ENCODE measurements around the gene CCDC171.
"Not testable (repeated sequence)": the region's sequence is repeated elsewhere in the genome, so short reads cannot be mapped to it uniquely, and the experiment has no call there.

CCDC171 gene

DNA sequence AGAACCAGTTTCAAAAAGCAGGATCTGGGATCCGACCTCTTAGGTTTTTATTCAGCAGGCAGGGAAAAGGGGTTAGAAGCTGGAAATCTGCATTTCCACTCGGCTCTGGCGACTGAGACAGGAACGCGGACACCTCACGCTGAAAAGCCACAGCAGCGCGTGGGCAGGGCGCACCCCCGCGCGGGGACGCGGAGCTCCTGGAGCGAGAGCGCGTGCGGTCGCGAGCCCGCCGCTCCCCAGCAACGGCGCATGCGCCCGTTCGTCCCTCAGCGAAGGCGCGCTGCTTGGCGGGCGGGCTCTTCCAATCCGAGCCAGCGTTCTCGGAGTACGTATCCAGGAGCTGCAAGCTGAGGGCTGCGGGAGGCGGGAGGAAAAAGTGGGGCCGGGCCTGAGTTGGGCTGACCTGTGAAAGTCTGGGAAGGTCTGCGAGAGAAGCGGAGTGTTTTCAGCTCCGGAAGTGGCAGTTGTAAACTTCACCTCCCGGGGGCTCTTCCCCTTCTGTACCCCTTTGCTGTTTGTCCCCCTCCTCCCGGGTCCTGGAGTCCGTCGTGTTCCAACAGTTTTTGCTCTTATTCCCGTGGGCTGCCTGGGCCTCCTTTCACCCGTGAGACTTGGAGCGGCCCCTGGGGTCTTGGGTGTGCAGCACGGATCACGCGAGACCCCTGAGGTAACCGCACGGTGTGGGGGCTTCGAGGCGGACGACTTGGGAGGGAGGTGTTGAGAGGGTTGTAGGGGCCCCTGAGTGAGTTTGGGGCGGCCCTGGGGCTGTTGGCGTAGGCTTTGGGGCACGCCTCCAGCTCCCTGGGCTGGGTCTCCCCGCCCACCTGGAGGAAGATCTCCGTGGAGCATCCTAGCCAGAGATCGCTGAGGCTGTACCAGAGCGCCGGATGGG lies at the start of gene CCDC171:
TSS of gene CCDC171 (plus strand) at position 408 of the 892 bp plus-strand sequence. CDS start 11,046 bp downstream, outside the sequence.
- peak; percentile 59 to 73 (median 72) for DNase-seq (ENCODE audit: low read depth in 3 of 3, low spot score in 1 of 3)

DNA sequence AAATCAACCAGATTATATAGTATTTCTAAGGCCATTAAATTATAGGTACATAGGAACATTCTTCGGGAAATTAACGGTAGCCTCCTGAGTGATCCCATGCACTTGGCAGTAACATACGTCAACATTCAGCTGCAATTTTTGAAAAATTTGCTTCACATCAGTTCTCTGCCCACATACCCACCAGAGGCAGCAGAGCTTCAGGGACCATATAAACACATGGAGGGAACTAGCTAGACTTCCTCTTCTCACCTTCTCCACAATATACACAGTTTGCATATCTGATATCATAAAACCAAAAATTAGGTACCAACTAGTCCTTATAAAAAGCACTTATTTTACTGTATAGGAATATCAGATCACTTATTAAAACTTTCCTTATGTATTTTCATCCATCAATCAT lies 46.9 kb upstream of the CCDC171 start:
- DNase-seq (ENCODE audit: low read depth in 3 of 3, low spot score in 1 of 3): no peak

DNA sequence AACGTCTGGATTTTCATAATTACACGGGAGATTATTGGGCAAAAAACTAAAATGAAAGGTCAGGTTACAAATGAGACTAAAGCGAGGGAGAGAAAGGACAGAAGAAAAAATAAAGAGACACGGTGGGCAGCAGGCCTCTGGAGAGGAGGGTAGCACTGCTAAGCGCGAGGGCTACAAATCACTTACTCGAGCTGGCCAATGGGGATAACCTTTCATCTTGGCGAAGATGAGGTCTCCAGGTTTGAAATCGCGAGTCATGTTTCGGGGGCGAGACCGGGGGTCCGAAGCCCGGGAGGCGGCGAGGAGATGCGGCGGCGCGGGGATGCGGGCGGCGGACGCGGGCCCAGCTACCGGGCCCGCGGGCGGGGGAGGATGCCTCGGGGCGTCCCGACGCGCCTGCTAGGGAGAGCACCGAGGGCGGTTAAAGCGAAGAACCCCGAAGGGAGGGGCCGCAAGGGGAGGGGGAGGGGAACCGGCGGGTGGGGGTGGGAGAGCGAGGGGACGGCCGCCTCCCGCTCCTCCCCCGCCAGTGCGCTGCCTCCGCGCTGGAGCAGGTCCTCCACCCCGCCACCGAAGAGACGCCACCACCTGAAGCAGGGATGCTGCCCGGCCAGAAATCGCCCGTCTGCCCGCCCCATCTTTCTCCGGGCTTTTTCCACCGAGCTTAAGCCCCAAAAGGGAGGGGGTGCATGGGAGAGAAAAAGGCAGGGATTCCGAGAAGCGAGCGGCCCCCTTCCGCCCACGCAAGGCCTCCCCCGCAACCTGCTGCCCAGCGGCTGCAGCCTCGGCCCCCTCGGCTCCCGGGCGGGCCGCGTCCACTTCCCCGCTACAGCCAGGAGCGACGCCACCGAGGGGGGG lies 42.7 kb upstream of the CCDC171 start:
- DNase-seq (ENCODE audit: low read depth in 3 of 3, low spot score in 1 of 3): peak; percentile 13 to 49 (median 17)

DNA sequence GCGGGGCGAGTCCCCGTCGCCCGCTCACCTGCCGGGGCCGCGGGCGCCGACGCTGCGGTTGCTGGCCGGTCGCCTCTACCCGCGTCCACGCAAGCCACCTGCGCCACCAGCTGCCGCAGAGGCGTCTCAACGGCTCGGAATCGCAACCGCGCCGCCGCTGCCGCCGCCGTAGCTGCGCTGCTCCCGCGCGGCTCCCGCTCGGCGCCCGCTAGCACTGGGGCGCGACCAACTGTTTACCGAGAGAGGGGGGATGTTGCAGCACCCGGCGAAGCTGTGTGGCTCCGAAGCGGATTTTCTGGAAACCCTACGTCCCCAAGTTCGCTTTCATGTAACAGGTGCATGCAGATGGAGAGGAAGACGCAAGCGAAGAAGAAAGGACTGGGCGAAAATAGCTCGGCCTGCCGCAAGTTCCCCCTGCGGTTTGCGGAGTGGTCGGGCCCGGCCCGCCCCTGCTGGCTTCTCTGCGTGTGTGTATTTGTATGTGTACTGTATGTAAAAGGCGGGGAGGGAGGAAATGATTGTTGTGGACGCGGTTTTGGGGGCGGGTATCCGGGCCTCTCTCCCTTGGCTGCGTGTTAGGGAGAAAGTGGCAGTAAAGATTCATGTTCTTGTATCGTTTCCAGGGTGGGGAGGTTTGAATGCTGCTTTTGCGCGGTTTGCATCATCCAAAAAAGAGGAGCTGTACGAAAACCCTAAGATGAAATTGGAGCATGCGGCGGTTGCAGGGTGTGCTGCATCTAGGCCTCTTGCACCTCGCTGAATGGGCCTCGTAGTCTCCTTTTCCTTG lies 41.9 kb upstream of the CCDC171 start, which contains the start of gene PSIP1:
TSS of gene PSIP1 (minus strand) at position 182 of the 787 bp plus-strand sequence. CDS start 782 bp downstream, outside the sequence.
- DNase-seq (ENCODE audit: low read depth in 3 of 3, low spot score in 1 of 3): peak; percentile 60 to 72 (median 69)

DNA sequence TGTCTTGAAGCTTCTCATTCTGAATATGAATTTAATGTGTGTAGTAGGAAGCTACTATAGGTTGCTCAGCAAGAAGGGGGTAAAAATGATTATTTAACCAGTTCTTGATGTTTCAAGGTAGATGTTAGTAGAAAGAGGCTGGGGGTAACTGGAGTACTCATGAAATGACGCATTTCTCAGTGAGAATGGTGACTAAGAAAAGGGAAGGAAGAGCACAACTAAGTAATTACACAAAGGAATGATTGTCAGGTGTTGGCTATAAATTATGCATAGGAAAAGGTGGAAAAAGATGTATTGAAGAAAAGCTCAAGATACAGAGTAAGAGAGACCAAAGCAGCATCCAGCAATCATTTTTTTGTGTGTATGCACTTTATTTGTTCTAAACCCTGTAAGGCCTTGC lies 40.6 kb upstream of the CCDC171 start:
- DNase-seq (ENCODE audit: low read depth in 3 of 3, low spot score in 1 of 3): no peak

DNA sequence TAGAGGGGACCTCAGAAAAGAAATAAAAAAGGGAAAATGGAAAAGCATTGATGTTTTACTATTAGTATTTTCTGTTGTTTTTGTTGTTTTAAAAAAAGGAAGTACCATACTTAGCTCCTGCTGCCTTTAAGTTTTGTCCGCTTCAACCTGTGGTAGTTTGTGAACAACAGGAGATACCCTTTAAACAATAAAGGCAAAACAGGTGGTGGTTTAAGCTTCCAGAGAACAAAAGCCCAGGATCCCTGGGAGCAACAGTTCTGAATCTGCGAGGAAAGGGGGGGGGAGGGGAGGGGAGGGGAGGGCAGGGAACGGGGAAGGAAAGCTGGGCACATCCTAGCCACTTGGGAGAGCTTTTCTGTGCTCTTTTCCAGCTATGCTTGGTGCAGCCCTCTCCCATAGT lies 40.0 kb upstream of the CCDC171 start:
- no peak for DNase-seq (ENCODE audit: low read depth in 3 of 3, low spot score in 1 of 3)

DNA sequence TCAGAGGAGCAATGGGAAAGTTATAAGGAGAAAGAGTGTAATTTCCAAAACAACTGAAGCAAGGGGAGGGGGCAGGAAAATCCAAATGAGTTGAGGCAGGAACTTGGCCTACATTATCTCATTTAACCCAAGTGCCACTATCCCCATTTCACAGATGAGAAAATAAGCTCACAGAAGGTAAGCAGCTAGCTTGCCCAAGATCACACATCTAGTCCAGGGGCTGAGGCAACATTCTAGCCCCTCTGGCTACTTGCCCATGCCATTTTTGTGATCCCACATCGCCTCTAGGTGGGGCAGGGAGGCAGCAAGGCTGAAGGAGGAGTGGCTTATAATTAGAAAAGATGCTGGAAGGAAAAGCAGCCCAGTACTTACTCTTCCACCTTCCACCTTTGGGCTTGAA lies 39.5 kb upstream of the CCDC171 start:
- no peak for DNase-seq (ENCODE audit: low read depth in 3 of 3, low spot score in 1 of 3)

DNA sequence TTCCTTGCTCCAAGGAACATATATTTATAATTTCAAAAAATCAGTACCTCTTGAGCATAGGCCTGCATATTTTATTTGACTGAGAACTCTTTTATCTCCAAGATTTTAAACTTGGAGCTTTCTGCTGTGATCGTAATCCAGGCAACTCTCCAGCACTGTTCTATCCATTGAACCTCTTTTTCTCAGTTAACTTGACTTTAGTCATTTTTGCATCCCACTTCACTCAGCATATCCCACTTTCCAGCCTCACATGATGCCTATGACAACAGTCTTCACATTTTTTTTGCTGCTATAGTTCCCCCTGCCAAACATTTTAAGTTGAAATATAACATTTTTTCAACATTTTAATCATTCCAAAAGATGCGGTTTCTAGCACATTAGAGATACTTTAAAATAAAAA lies 33.0 kb upstream of the CCDC171 start:
- DNase-seq (ENCODE audit: low read depth in 3 of 3, low spot score in 1 of 3): no peak

DNA sequence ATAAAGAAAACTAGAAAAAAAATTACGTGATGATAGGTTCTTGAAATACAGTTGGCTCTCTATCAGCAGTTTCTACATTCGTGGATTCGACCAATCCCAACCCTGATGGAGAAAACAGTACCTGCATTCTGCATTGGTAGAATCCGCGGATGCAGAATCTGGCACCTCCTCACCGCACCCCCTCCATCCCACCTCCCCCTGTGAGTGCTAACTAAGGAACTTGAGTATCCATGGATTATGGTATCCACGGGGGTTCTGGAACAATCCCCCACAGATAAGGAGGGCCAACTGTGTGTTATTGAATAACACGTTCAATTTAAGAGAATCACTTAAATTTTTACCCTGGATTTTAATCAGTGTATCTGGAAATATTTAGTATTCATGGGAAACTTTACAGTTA lies 31.6 kb upstream of the CCDC171 start:
- no peak for DNase-seq (ENCODE audit: low read depth in 3 of 3, low spot score in 1 of 3)

DNA sequence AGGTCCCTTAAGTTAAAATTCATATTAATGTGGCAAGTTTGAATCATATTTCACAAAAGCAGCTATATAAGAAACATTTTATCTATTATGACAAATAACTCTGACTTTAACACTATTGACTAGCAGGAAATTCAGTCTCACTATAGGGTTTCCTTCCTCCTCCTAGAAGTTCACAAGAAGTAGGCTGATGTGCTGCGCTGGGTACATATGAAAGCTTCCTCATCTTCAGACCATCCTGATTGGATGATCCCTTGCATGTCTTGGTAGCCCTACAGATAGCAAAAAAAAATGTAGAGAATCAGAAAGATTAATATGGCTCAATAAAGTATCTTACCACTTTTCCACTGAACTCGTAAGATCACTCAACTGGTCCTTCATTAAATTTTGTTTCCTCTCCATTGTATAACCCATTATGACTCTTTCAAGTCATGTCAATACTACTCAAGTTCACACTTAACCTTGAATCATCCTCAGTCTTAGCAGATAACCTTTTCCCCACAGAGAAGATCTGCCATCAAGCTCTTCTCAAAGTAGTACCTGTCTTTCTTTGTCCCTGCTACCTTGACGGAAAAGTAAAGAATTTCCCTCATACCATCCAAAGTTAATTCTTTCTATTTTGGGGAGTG lies 30.6 kb upstream of the CCDC171 start:
- no peak for DNase-seq (ENCODE audit: low read depth in 3 of 3, low spot score in 1 of 3)

DNA sequence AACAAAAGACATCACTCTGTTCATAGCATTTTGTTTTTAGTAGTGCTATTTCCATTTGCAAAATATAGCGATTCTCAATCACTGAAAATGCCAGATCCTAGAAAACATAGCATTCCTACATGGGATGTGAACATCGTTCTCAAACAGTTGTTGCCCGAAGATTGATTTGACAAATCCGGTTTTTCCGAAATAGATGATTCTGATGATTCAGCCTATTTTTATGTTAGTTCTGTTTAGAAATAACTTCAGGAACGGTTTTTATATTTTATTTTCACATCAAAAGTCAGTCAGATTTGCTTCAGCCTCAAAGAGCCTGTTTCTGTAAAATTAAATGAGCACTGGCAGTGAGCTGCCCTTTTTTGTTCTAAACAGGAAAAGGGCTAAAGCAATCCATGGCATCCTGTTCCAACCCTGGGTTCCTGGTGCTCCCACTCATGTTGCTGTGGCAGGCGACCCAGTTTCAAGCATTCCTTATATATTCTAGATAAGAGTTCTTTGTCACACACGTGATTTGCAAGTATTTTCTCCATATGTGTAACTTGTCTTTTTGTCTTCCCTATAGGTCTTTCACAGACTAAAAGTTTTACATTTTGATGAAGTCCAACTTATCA lies 27.9 kb upstream of the CCDC171 start:
- DNase-seq (ENCODE audit: low read depth in 3 of 3, low spot score in 1 of 3): no peak

DNA sequence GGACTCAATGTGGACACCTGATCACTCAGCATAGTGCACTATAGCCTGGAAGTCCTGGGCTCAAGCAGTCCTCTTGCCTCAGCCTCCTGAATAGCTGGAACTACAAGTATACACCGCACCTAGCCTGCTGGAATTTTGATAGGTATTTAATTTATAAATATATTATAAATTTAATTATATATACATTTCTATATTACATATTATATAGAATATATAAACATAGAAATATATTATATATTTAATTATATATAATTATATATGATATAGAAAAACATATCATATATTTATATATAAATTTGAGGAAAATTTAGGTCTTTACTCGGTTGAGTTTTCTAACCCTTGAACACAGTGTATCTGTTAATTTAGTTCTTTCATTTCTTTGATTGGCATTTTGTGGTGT lies 26.9 kb upstream of the CCDC171 start:
- DNase-seq (ENCODE audit: low read depth in 3 of 3, low spot score in 1 of 3): no peak

DNA sequence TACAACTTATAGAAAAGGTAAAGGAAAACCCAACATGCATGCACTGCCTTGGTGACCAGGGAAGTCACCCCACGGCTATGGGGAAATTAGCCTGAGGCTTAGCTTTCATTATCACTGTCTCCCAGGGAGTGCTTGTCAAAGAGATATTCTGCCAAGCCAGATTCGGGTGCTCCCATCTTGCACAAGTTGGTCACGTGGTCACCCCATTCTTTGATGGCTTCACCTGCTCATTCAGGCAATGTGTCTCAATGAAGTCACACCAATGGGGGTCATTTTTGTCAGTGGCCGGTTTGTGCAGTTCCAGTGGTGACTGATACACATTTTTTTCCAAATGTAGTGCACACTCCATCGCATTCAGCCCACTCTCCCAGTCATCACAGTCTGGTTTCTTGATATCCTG lies 25.8 kb upstream of the CCDC171 start:
- not testable (repeated sequence) for DNase-seq (ENCODE audit: low read depth in 3 of 3, low spot score in 1 of 3)

DNA sequence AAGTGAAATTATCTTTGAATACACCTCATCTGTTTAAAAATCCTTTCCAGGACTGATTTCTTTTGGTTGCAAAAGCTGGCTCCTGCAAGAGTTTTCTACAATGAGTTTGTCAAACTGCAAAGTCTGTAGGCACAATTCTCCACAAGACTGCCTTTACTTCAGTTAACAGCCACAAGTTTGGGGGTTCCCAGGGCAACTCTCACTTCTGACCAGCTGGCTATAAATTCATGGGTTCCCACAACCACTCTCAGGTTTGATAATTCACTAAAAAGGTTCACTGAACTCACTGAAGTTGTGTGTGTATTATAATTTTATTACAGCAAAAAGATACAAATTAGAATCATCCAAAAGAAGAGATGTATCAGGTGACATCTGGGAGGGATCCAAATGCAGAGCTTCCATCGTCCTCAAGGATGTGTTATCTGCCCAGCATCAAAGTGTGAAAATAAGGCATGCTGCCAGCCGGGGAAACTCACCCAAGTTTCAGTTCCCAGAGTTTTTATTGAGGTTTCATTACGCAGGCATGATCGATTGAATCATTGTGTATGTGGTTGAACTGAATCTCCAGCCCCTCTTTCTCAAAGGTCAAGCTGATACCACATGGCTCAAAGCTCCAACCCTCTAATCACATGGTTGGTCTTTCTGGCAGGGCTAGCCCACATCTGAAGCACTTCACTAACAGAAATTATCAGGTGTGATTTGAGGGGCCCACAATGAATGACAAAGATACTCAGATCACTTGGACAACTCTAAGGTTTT lies 23.1 kb upstream of the CCDC171 start:
- no peak for DNase-seq (ENCODE audit: low read depth in 3 of 3, low spot score in 1 of 3)

DNA sequence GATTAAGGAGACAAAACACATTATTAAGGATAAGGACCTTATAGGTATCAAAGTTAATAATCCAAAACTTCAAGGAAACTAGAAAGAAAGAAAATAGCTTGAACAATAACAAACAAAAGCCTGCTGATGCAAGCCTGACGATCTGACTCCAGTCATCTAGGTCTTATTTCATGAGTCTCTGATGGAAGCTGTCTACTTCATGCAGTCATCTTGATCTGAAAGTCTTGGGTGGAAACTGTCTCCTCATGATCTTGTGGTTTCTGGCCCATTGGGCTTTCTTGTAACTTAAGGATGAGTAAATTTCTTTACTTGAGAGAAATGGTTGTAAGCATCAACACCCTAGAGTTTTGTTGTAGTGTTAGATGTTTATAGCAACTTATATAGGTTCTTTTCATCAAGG lies 21.5 kb upstream of the CCDC171 start:
- no peak for DNase-seq (ENCODE audit: low read depth in 3 of 3, low spot score in 1 of 3)

DNA sequence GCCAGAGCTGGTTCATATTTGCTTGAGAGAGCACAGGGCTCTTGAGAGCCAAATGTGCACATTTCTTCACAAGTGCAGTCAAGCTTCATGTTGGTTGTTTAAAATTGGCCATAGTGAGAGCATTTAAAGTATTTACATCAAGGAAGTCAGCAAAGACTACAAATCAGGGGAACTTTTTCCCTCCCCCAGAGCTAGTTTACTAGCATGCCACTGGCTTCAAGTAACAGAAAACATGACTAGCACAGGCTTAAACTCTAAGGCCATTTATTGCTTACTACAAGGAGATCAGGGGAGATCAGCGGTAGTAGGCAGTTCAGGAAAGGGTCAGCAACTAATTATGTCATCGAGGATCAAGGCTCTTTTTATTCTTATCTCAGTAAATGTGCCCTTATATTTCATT lies 11.0 kb upstream of the CCDC171 start:
- no peak for DNase-seq (ENCODE audit: low read depth in 3 of 3, low spot score in 1 of 3)

DNA sequence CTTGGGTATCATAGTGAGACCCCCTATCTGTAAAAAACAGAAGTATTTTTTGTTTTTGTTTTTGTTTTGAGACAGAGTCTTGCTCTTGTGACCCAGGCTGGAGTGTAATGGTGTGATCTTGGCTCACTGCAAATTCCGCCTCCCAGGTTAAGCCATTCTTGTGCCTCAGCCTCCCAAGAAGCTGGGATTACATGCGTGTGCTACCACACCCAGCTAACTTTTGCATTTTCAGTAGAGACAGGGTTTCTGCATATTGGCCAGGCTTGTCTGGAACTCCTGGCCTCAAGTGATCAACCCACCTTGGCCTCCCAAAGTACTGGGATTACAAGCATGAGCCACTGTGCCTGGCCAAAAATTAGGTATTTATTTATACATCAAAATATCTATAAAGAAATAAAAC lies 10.2 kb upstream of the CCDC171 start:
- no peak for DNase-seq (ENCODE audit: low read depth in 3 of 3, low spot score in 1 of 3)

DNA sequence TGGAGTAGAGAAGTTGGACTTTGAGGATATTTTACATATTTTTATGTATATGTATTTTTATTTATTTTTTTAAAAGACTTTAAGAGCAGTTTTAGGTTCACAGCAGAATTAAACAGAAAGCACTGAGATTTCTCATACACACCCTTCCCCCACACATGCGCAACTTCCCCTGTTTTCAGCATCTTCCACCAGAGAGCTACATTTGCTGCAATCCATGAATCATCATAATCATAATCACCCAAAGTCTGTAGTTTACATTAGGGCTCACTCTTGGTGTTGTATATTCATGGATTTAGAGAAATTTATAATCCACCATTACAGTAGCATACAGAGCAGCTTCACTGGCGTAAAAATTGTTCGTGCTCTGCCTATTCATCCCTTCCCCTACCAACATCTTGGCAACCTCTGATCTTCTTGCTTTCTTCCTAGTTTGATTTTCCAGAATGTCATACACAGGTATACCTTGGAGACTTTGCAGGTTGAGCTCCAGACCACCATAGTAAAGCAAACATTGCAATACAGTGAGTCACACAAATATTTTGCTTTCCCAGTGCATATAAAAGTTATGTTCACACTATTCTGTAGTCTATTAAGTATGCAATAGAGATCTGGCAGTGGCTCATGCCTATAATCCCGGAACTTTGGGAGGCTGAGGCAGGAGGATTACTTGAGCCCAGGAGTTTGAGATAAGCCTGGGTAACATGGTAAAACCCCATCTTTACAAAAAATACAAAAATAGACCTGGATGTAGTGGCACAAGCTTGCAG lies 9.6 kb upstream of the CCDC171 start:
- no peak for DNase-seq (ENCODE audit: low read depth in 3 of 3, low spot score in 1 of 3)

DNA sequence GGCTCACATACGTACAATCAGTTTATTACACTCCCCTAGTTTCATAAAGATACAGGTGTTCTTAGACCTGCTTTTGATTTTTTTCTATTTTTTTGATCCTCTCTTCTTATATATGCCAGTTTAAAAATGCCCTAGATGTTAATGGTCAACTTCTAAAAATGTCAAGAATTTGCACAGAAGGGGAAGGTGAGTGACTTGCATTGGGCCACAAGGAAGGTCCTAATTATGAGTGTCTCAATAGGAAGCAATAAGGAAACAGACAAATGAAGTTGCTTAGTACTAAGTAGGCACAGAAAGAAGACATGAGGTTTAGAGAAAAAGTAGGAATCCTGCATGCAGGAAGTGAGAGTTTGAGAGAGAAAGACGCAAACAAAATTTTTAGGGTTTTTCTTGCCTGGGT lies 3.2 kb upstream of the CCDC171 start:
- DNase-seq (ENCODE audit: low read depth in 3 of 3, low spot score in 1 of 3): no peak
